GM19395 (cell line): ENCODE measurements around the gene PIP5K1C.

Experiments used
- ATAC-seq: cut with Tn5 transposase; IDR thresholded peaks from one replicate; pipeline ENCODE4 v1.9.1; 2021; ENCODE audit warnings: mild to moderate bottlenecking, moderate library complexity; ENCODE audit not compliant: unreplicated experiment

PIP5K1C gene

GRCh38 chr19:3664879-3665642, 35.2 kb downstream of the PIP5K1C start:
- no peak for ATAC-seq

- ATAC-seq = no peak
These were observed 36.4 kb downstream of the PIP5K1C start for GRCh38 chr19:3663838-3664237.

- no peak for ATAC-seq
These were observed 38.7 kb downstream of the PIP5K1C start for GRCh38 chr19:3661284-3662238.

DNA sequence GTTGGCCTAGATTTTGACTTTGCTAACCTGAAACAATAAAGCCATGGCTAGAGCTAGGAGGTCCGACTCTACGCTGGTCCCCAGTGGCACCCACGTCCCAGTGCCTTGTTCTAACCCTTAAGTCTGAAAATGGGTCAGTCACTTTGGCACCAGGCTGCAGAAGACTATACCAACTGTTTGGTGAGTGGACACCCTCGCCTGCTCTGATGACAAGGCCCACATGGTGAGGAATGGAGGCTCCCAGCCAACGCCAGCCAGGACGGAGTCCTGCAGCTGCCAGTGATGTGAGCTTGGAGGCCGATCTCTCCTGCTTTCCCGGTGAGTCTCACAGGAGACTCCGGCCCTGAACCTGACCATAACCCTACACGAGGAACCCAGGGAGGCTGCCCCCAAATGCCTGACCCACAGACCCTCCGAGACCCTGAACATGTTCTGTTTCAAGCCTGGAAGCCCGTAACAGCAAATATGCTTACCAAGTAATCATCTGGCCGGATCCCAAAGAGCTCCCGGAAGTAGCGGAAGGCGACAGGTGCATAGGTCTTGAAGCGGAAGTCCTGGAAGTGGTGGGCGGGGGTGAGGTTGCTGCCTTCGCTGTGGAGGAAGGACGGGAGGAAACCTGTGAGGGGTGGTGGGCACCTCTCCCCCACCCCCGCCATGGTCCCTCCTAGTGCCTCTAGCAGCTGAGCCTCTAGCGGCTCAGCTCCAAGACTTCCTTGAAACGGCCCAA, 39.6 kb downstream of the PIP5K1C start:
- ATAC-seq = no peak

- no peak for ATAC-seq
These were observed 40.5 kb downstream of the PIP5K1C start for GRCh38 chr19:3659746-3660112.

DNA sequence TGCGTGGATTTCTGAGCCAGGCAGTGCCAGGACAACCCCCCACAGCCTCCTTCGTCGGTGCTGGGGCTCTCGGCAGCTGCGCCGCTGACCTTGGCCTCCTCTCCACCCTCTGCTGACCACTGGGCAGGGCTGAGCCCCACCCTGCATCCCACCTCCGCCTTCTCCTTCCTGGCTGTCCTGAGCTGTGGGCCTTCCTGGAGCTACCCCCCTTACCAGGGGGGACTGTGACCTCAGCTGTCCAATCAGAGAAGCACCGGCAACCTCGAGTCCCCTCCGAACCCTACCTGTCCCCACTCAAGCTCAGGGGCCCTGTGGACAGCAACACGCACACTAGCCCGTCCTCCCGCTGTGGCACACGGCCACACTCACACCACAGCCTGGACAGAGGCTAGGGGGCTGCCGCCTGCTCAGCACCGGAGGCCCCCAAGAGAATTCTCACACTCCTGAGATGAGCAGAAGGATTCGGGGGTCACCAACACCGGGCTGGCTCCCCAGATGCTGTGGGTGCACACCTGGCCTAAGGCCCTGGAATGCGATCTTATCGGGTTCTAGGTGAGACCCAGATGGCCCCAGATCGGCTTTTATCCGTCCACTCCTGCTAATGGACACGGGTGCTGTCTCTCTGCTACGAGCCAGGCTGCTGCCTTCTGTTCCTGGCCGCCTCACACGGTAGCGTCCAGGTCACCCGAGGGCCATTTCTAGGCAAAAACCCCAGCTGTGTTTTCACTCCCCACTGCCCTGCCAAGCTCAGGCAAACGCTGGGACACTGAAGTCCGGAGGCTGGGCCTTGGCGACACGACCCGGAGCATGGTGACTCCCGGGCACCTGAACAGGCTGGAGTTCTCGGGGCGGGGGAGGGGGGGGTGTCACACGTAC, 41.2 kb downstream of the PIP5K1C start:
- ATAC-seq = no peak

DNA sequence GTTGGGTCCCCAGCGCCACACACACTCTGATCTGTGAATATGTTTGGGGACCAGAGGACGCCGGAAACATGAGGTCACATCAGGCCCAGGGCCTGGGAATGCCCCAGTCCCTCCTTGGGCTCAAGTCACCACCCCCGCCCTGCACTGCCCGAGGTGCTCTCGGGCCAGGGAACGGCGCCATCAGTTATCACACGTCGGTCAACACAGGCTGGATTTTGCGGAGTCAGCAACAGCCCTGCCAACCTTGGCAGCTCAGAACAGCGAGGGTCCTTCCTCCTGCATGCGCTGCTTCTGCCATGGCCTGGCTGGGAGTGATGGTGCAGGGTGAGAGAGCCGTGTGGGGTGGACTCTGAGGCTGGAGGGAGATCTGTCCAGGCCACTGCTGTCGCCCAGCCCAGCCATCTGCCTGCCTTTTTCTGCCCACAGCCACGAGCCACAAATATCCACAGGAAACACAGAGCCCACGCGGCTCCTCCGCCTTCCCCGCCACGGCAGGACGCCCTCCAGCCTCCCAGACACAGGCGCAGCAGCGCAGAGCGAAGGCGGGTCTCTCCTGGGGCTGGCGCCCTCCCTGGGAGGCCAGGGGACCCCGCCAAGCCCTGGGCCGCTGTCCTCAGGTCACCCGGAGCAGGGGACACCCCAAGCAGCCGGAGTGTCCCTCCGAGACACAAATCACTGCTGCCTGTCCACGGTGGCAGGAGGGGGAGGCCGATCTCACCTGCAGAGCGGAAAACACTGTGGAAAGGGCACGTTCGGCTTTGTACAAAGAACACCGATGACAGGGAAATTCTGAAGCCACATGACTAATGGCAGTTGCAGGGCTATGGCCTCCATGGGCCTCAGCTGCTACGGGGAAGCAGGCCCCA, 42.0 kb downstream of the PIP5K1C start:
- no peak for ATAC-seq

- ATAC-seq = no peak
These were observed 42.9 kb downstream of the PIP5K1C start for GRCh38 chr19:3657395-3657769.

GRCh38 chr19:3656747-3657394, 43.4 kb downstream of the PIP5K1C start:
- ATAC-seq = no peak

DNA sequence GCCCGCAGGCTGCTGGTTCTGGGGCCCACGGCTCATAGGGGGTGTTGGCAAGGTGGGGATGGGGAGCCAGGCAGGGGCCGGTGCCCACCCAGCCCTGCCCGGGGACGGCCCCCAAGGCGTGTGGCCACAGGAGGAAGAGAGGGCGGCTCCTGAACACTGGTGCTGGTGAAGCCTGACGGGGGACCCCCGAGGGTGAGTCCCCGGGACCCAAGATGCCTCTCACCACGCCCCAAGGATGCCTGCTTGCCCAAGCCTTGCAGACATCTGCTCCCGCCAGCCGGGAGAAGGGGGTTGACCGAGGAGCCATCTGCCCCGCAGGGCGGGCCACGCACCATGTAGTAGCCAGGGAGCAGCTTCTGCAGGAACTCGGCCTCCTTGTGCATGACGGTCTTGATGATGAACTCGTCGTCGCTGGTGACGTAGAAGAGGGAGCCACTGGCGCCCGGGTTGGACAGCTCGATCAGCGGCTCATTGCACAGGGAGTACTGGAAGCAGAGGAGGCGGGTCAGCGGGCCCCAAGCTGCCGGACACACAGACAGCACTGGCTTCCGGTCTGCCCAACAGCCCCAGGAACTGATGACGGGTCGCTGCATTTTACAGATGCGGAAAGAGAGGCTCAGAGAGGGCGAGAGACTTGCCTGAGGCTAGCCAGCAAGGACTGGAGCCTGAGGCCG, 44.1 kb downstream of the PIP5K1C start:
- ATAC-seq = no peak

- no peak for ATAC-seq
These were observed 44.7 kb downstream of the PIP5K1C start for GRCh38 chr19:3655402-3656072.

GRCh38 chr19:3653865-3654513, 46.3 kb downstream of the PIP5K1C start:
- ATAC-seq = no peak

DNA sequence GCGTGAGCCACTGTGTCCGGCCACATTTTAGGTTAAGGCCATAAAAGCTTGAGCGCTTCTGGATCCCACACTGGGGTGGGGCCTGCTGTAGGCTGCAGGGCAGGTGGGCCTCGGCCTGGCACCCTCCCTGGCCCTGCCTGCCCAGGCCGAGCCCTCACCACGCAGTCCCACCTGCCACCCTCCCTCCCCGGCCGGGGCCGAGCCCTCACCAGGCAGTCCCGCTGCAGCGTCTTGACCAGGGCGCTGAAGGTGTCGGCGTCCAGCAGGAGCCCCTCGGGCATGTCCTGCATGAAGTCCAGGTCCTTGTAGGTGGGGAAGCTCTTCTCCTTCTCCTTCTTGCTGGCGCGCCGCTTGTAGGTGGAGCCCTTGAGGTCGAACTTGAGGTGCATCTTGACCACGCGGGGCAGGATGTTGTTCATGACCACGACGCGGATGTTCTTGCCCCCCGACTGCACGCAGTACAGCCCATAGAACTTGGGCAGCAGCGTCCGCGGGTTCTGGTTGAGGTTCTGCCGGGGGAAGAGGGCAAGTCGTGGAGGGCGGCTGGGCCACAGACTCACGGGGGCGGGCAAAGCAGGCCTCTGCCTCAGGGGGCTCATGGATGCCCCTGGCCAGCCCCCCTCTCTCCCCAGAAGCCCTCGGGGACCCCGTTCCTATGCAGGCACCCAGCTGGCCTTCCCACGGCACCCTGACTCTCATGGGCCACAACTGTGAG, 47.0 kb downstream of the PIP5K1C start:
- no peak for ATAC-seq

- ATAC-seq = no peak
These were observed 47.8 kb downstream of the PIP5K1C start for GRCh38 chr19:3652422-3652821.

DNA sequence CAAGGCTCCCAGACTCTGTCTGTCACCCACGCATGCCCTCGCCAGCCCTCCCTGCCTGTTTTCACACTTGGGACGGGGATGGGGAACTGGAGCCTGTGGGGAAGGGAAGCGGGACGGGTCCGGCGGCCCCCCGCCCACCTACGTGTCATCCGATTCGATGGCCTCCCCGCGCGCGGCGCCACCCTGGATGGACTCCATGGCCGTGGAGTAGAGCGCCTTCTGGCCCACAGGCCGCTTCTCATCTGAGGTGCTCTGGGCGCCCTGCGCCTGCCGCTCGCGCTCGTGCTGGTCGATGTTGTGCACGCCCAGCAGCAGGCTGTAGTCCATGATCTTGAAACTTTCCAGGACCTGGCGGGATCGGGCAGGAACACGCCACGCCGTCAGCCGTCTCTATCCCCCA, 48.6 kb downstream of the PIP5K1C start:
- ATAC-seq = no peak

GRCh38 chr19:3649888-3650287, 50.4 kb downstream of the PIP5K1C start:
- no peak for ATAC-seq
